ENCODE measurements around the gene GIPR. TPM values are rescaled to one million over a fixed set of nuclear protein-coding genes. Genes with fewer than 3 reads are reported as not detected.

The GIPR gene
- total RNA-seq, 2 donors from 2014 or later, result 10.8 to 14.6 TPM

DNA sequence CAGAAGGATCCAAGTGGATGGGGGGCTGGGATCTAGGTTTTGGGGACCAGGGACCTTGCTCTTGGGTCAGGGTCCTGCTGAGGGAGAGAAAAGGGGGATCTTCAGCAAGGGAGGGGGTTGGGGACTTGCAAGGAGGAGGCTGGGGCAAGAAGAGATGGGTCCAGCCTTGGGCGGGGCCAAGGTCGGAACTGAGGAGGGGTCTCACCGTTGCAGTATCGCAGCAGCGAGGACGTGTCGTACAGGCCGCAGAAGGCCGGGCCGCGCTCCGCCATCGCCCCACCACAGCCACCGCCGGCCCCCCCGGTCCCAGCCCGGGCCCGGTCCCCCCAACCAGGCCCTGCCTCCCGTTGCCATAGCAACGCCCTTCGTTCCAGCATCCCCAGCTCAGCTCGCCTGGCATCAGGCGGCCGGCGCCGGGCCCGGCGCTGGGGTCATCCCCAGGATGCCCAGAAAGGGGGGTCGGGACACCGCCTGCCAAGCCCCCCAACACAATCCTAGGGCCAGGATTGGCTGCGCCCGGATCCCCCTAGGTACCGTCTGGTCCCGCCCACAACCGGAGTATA lies 22.9 kb upstream of the GIPR start:
- WGBS, 2 experiments (ENCODE audit: insufficient coverage in 1 of 2, insufficient read length in 1 of 2), result 73 to 91% methylated on average over 18 to 35 of the region's 35 CpGs
- H3K27me3 ChIP-seq (ENCODE audit: control insufficient read depth, insufficient read depth, low read length, poor library complexity, severe bottlenecking), result no peaks in the 10 kb centered on the region
- H3K4me3 ChIP-seq (ENCODE audit: low read length), result no peak overlapping the region
- Mint-ChIP-seq H3K4me1 (peaks cover 9% of the 10 kb centered on the region), H3K27ac (no peak overlapping the region), H3K36me3 (ENCODE audit: low read depth) (no peaks in the 10 kb centered on the region), H3K9me3 (peaks cover 15% of the 10 kb centered on the region), H3K27me3 (ENCODE audit: insufficient read depth) (peaks cover 8% of the 10 kb centered on the region), H3K4me3 (peak overlapping the region; percentile 48)
- no peak for DNase-seq
- no peak overlapping the region for H3K9ac ChIP-seq (ENCODE audit: extremely low read depth, low read length, poor library complexity, severe bottlenecking)
- H3K27ac ChIP-seq (ENCODE audit: low read depth, low read length), result no peak overlapping the region
- H3K4me1 ChIP-seq (ENCODE audit: control insufficient read depth, insufficient read depth, low read length), result no peaks in the 10 kb centered on the region
- TF ChIP-seq, protein P1, sequence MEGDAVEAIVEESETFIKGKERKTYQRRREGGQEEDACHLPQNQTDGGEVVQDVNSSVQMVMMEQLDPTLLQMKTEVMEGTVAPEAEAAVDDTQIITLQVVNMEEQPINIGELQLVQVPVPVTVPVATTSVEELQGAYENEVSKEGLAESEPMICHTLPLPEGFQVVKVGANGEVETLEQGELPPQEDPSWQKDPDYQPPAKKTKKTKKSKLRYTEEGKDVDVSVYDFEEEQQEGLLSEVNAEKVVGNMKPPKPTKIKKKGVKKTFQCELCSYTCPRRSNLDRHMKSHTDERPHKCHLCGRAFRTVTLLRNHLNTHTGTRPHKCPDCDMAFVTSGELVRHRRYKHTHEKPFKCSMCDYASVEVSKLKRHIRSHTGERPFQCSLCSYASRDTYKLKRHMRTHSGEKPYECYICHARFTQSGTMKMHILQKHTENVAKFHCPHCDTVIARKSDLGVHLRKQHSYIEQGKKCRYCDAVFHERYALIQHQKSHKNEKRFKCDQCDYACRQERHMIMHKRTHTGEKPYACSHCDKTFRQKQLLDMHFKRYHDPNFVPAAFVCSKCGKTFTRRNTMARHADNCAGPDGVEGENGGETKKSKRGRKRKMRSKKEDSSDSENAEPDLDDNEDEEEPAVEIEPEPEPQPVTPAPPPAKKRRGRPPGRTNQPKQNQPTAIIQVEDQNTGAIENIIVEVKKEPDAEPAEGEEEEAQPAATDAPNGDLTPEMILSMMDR (conservative IDR thresholded peaks at IDR 0.05), result no peak
- H3K9me3 ChIP-seq (ENCODE audit: control insufficient read depth, low read length), result no peaks in the 10 kb centered on the region
- H3K36me3 ChIP-seq (ENCODE audit: control insufficient read depth, insufficient read depth, low read length), result no peaks in the 10 kb centered on the region

DNA sequence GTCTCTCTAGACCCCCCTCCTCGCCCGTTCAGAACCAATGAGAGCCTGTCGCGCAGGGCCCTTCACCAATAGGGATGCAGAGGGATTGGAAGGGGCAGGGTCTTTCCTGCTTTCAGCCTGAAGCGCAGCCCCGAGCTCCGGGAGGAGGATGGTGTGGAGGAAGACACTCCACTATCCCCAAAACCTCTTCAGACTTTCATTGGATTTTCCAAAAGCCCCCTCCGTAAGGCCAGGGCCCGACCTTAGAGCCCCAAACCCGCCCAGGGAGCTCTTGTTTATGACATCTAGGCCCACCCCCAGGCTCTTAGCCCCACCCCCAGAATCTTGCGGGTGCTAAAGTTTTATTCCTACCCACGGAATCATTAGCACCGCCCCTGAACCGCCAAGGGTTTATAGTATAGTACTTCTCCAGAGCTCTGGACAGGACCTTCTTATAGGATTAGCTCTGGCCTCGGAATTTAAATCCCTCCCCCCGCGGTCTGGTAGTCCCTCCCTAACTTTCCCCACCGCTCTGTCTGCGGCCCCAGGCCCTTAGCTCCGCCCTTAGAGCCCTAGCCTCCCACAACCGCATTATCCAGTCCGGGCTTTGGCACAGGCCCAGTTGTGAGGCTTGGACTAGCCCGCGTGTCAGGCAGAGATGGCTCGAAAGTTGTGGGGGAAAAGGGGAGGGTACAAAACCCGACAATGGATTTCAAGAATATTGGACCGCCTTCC lies 22.2 kb upstream of the GIPR start:
- Mint-ChIP-seq H3K4me3 (peak overlapping the region; percentile 48), H3K27me3 (ENCODE audit: insufficient read depth) (peaks cover 8% of the 10 kb centered on the region), H3K9me3 (peaks cover 15% of the 10 kb centered on the region), H3K36me3 (ENCODE audit: low read depth) (no peaks in the 10 kb centered on the region), H3K27ac (no peak overlapping the region), H3K4me1 (peaks cover 9% of the 10 kb centered on the region)
- no peaks in the 10 kb centered on the region for H3K36me3 ChIP-seq (ENCODE audit: control insufficient read depth, insufficient read depth, low read length)
- no peaks in the 10 kb centered on the region for H3K27me3 ChIP-seq (ENCODE audit: control insufficient read depth, insufficient read depth, low read length, poor library complexity, severe bottlenecking)
- WGBS, 2 experiments (ENCODE audit: insufficient coverage in 1 of 2, insufficient read length in 1 of 2), result 45 to 68% methylated on average over 20 to 24 of the region's 27 CpGs
- H3K9ac ChIP-seq (ENCODE audit: extremely low read depth, low read length, poor library complexity, severe bottlenecking), result no peak overlapping the region
- TF ChIP-seq, protein P1 (conservative IDR thresholded peaks at IDR 0.05), result no peak
- no peak overlapping the region for H3K27ac ChIP-seq (ENCODE audit: low read depth, low read length)
- peak; percentile 94 for DNase-seq
- H3K4me1 ChIP-seq (ENCODE audit: control insufficient read depth, insufficient read depth, low read length), result no peaks in the 10 kb centered on the region
- no peaks in the 10 kb centered on the region for H3K9me3 ChIP-seq (ENCODE audit: control insufficient read depth, low read length)
- H3K4me3 ChIP-seq (ENCODE audit: low read length), result peak overlapping the region; percentile 45

DNA sequence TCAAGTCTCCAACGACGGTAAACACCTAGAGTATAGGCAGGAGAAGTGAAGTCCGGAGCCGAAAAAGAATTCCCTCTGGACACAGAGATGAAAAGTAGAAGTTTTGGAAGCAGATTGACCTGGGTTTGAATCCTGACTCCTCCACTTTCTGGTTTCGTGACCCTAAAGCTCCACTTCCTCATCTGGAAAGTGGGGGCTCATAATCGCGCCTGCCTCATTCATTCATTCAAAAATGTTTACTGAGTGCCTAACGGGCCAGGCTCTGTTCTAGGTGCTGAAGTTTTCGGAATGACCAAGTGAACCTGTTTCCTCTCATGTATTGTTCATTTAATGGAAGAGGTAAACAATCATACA lies 21.7 kb upstream of the GIPR start:
- no peaks in the 10 kb centered on the region for H3K36me3 Mint-ChIP-seq (ENCODE audit: low read depth)

More for the DNA sequence above, 21.7 kb upstream of the GIPR start:
- peaks cover 8% of the 10 kb centered on the region for H3K27me3 Mint-ChIP-seq (ENCODE audit: insufficient read depth)
- H3K4me1 ChIP-seq (ENCODE audit: control insufficient read depth, insufficient read depth, low read length), result no peaks in the 10 kb centered on the region
- no peak for DNase-seq
- peaks cover 9% of the 10 kb centered on the region for H3K4me1 Mint-ChIP-seq
- H3K9ac ChIP-seq (ENCODE audit: extremely low read depth, low read length, poor library complexity, severe bottlenecking), result no peak overlapping the region
- TF ChIP-seq, protein P1 (conservative IDR thresholded peaks at IDR 0.05), result no peak
- peak overlapping the region; percentile 48 for H3K4me3 Mint-ChIP-seq
- H3K27me3 ChIP-seq (ENCODE audit: control insufficient read depth, insufficient read depth, low read length, poor library complexity, severe bottlenecking), result no peaks in the 10 kb centered on the region
- no peak overlapping the region for H3K27ac Mint-ChIP-seq
- no peak overlapping the region for H3K4me3 ChIP-seq (ENCODE audit: low read length)
- WGBS, 2 experiments (ENCODE audit: insufficient coverage in 1 of 2, insufficient read length in 1 of 2), result 74 to 76% methylated on average over 7 to 8 of the region's 9 CpGs
- H3K27ac ChIP-seq (ENCODE audit: low read depth, low read length), result no peak overlapping the region
- H3K9me3 Mint-ChIP-seq, result peaks cover 15% of the 10 kb centered on the region
- H3K36me3 ChIP-seq (ENCODE audit: control insufficient read depth, insufficient read depth, low read length), result no peaks in the 10 kb centered on the region
- no peaks in the 10 kb centered on the region for H3K9me3 ChIP-seq (ENCODE audit: control insufficient read depth, low read length)
